K562 (cell line): ENCODE data around the gene RPL11.

Experiments
- CTCF ChIP-seq, 3 experiments: IDR thresholded peaks in 2 of 3; conservative IDR thresholded peaks in 1 of 3; 2 replicates each; pipeline ENCODE4 v1.5.1; 2011 to 2012; ENCODE audit warnings: low read length in 3 of 3, mild to moderate bottlenecking in 3 of 3, control low read depth in 2 of 3, improper control_type of control experiment in 1 of 3, inconsistent platforms in 1 of 3, low read depth in 1 of 3, mixed read lengths in 1 of 3, moderate library complexity in 1 of 3; ENCODE audit not compliant: insufficient read depth in 2 of 3
- DDX20 ChIP-seq: fragments of 450-650 bp; IDR thresholded peaks from 2 replicates; pipeline ENCODE4 v1.6.1; 2016; ENCODE audit warnings: missing genetic modification characterization, low read depth, mild to moderate bottlenecking, missing compliant biosample characterization, moderate library complexity
- ELF2 ChIP-seq: fragments of 250-450 bp; sonication (Bioruptor Pico); IDR thresholded peaks from 2 replicates; pipeline ENCODE4 v1.5.0; 2021; ENCODE audit warnings: mild to moderate bottlenecking
- EZH2 ChIP-seq: IDR thresholded peaks from 2 replicates; pipeline ENCODE4 v1.6.1; 2012; ENCODE audit warnings: low read depth, mild to moderate bottlenecking, inconsistent platforms, low read length, borderline replicate concordance
- FOXO4 ChIP-seq: fragments of 450-650 bp; formaldehyde crosslinking; IDR thresholded peaks from 2 replicates; pipeline ENCODE4 v1.4.0; 2020; ENCODE audit warnings: mild to moderate bottlenecking, moderate library complexity
- GABPA ChIP-seq: fragments of 200-800 bp; sonication (Bioruptor generic); conservative IDR thresholded peaks from 2 replicates; pipeline ENCODE4 v1.6.1; 2016; ENCODE audit warnings: low read depth, missing genetic modification characterization, missing compliant biosample characterization
- NEUROD1 ChIP-seq: fragments of 150-350 bp; IDR thresholded peaks from 2 replicates; pipeline ENCODE4 v1.6.1; 2014; ENCODE audit warnings: borderline replicate concordance, low read length, low read depth; ENCODE audit not compliant: partially characterized antibody
- NR2C2 ChIP-seq, 2 experiments: fragments of 200-800 bp in 1 of 2; sonication (Bioruptor generic) in 1 of 2; sonication (generic) in 1 of 2; formaldehyde crosslinking in 1 of 2; IDR thresholded peaks; 2 replicates each; pipeline versions ENCODE4 v1.6.1 to v1.8.0; 2016 to 2022; ENCODE audit warnings: mild to moderate bottlenecking in 1 of 2, missing compliant biosample characterization in 1 of 2, missing genetic modification characterization in 1 of 2, missing genetic modification reagents in 1 of 2
- USF1 ChIP-seq: sonication (generic); formaldehyde crosslinking; IDR thresholded peaks from 2 replicates; pipeline ENCODE4 v1.9.0; 2022; ENCODE audit warnings: mild to moderate bottlenecking, missing genetic modification reagents

GRCh38 chr1:23698466-23698865 is 6.9 kb downstream of the RPL11 start:
- TF ChIP-seq ELF2 (CRISPR knock-in tag), result no peak
- TF ChIP-seq NEUROD1, result no peak
- TF ChIP-seq NR2C2 (CRISPR knock-in tag; IDR thresholded peaks at IDR 0.05), result no peak
- TF ChIP-seq NR2C2 (tag; IDR thresholded peaks at IDR 0.05), result no peak
- TF ChIP-seq EZH2, result no peak
- no peak for TF ChIP-seq USF1 (CRISPR knock-in tag)
- TF ChIP-seq FOXO4 (CRISPR knock-in tag), result no peak
- no peak for TF ChIP-seq GABPA
- no peak for TF ChIP-seq CTCF (IDR thresholded peaks at IDR 0.05 in 2 of 3, conservative IDR thresholded peaks at IDR 0.05 in 1 of 3; ENCODE audit: insufficient read depth in 2 of 3, low read depth in 1 of 3, low read length in 3 of 3)
- TF ChIP-seq DDX20 (tag), result no peak
